Superior temporal gyrus (tissue), 1 donor: ENCODE results near the gene AHCYL2.
"Not testable (repeated sequence)": the region's sequence is repeated elsewhere in the genome, so short reads cannot be mapped to it uniquely, and the experiment has no call there.

Experiments
- DNase-seq: peaks from one replicate; pipeline ENCODE4 v3.0.0-alpha.2; 2016; ENCODE audit errors: extremely low spot score

AHCYL2 gene

GRCh38 chr7:129244220-129244619, 19.4 kb downstream of the AHCYL2 start:
- no peak for DNase-seq

DNA sequence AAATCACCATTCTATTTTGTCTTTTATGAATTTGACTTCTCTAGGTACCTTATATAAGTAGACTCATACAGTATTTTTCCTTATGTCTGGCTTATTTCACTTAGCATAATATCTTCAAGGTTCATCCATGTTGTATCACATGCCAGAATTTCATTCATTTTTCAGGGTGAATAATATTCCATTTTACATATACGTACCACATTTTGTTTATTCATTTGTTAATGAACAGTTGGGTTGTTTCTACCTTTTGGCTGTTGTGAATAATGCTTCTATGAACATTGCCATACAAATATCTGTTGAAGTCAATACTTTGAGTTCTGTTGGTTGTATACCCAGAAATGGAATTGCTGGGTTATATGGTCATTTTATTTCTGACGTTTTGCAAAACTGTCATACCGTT, 20.7 kb downstream of the AHCYL2 start:
- no peak for DNase-seq

DNA sequence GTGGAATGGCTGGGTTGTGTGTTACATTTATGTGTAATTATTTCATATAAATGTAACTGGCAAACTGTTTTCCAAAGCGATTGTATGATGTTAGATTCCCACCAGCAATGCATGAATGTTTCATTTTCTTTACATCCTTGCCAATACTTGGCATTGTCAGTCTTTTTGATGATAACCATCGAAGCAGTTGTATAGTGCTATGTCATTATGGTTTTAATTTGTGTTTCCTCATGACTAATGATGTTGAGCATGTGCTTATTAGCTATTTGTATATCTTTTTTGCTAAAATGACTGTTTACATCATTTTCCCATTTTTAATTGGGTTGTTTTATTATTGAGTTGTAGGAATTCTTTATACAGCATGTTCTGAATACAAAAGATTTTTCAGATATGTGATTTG, 22.3 kb downstream of the AHCYL2 start:
- no peak for DNase-seq

- DNase-seq, result no peak
Measured at GRCh38 chr7:129252128-129252527, 27.3 kb downstream of the AHCYL2 start.

- not testable (repeated sequence) for DNase-seq
Measured at GRCh38 chr7:129252603-129253002, 27.8 kb downstream of the AHCYL2 start.

DNA sequence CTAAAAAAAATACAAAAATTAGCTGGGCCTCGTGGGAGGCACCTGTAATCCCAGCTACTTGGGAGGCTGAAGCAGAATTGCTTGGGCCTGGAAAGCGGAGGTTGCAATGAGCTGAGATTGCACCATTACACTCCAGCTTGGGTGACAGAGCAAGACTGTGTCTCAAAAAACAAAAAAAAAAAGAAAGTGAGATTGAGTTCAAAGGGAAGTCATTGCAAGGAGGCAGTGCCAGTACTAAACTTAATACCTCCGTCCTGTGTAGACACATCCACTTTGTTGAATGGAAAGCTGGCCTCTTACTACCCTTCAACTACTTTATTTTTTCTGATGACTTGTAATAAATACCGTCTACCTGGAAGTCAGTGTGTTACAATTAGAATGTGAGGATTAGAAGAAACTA, 31.0 kb downstream of the AHCYL2 start:
- no peak for DNase-seq

- no peak for DNase-seq
Measured at GRCh38 chr7:129256221-129256620, 31.4 kb downstream of the AHCYL2 start.

DNA sequence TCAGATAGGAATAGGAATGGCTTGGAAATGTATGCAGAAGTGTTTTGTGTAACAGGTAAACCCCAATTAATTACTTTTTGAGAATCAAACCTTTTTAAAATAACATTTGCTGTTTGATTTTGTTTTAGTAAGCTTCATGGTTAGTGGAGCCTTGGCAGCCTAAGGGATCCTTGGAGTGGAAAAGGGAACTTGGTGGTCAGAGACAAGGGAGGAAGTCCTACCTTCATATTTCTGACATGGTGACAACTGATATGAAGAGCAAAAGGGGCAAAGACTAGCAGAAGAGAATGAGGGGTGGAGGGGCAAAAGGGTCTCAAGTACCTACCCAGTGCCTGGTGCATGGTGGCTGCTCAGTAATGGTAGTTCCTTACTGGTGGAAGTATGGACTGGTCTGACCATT, 32.3 kb downstream of the AHCYL2 start:
- DNase-seq, result no peak

- DNase-seq, result peak; percentile 39
Measured at GRCh38 chr7:129258649-129259389, 34.0 kb downstream of the AHCYL2 start.

- DNase-seq, result no peak
Measured at GRCh38 chr7:129262324-129262723, 37.5 kb downstream of the AHCYL2 start.

DNA sequence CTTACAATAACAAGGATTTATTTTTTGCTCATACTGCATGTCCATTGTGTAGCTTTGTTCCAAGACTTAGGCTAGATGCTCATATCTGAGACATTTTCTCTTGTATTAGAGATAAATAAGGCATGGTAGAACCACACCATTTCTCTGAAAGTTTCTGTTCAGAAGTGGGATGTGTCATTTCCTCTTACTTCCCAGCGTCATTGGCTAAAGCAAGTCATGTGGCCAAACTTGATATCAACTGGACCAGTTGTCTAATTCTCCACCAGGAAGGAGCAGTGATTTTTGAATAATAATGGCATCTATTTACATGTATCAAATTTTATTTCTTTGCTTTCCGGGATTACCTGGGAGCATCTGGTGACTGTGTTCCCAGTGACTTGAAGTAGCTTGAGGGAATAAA, 38.3 kb downstream of the AHCYL2 start:
- no peak for DNase-seq

- DNase-seq, result no peak
Measured at GRCh38 chr7:129264534-129264933, 39.7 kb downstream of the AHCYL2 start.

- DNase-seq, result no peak
Measured at GRCh38 chr7:129265328-129265727, 40.5 kb downstream of the AHCYL2 start.

DNA sequence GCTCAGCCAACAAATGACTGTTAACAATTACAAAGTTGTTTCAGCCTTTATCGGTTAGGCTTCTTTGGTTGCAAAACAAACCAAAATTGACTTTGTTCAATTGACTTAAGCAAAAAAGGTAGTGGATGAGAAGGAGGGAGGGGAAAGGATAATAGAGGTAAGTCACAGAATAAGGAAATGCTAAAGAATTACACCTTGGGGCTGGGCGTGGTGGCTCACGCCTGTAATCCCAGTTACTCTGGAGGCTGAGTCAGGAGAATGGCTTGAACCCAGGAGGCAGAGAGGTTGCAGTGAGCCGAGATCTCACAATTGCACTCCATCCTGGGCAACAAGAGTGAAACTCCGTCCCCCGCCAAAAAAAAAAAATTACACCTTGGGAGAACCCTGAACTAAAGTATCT, 41.4 kb downstream of the AHCYL2 start:
- no peak for DNase-seq

DNA sequence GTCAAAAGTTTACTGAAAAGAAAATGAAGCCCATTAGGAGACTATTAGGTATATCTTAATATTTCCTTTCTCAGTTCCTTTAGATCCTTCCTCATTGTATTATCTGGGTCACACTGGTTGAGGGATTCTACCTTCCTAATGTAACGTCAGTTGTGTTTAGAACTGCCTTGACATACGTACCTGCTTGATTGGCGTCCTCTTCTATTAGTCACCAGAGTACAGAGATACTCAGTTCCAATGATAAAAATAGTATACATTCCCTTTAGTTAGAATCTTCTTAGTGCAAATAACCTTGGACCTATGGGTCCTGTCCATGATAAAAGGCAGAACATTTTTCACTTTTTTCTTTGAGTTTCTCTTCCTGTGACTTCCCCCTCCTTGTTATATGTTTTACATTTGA, 45.2 kb downstream of the AHCYL2 start:
- no peak for DNase-seq

DNA sequence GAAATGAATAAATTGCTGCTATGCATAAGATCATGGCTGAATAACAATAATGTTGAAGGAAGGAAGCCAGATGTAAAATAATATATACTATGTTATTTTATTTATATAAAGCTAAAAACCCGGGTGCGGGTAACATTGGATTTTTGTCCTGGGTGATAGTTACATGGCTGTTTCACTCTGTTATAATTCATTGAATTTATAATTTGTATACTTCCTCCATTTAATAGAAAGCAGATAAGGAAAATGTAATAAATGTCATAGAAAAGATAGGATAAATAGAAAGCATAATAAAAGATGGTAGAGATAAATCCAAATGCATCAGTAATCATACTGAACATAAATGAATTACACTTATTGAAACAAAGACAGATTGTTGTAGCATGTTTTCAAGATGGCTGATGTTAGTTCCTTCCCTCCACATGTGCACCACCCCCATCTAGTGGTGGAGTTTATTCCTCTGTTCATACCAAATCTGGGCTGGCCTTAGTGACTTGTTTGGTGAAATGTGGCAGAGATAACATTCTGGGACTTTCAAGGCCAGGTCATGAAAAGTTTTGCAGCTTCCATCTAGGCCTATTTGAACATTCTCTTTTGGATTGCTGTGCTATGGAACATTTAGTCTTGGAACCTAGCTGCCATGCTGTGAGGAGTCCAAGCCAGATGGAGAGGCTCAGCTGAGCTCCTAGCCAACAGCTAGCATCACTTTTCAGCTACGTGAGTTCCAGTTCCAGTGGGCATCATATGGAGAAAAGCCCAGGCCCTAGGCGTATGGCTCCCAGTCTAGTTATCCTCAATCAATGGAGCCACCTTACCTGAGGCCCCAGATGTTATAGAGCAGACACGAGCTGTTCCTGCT, 46.9 kb downstream of the AHCYL2 start:
- peak; percentile 90 for DNase-seq

DNA sequence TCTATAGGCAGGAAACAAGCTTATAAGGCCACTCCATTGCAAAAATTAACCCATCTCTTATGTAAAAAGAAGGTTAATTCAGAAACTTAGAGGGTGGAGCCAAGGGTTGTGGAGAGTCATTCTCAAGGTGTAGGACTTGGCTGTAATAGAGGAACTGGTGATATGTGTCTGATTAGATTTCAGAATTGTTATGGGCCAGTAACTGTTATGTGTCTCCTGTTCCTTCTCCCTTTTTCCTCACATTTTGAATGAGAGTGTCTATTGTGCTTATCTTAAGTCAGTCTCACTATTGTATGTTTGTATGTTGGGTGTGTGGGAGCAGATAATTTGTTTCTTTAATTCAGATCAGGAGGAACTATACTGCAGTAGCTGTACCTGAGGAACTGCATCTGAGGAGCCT, 49.1 kb downstream of the AHCYL2 start:
- no peak for DNase-seq

DNA sequence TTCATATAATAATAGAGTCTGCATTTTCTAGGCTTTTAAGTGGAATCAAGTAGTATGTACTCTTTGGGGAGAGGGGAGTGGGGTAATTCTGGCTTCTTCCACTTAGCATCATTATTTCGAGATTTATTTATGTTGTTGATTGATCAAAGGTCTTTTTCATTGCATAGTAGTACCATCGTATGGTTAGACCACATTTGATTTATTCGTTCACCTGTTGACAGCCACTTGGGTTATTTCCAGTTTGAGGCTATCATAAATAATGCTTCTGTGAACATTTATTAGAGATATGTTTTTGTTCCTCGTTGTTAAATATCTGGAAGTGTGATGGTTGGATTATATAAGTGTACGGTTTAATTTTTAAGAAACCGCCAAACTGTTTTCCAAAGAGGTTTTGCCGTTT, 52.8 kb downstream of the AHCYL2 start:
- no peak for DNase-seq

DNA sequence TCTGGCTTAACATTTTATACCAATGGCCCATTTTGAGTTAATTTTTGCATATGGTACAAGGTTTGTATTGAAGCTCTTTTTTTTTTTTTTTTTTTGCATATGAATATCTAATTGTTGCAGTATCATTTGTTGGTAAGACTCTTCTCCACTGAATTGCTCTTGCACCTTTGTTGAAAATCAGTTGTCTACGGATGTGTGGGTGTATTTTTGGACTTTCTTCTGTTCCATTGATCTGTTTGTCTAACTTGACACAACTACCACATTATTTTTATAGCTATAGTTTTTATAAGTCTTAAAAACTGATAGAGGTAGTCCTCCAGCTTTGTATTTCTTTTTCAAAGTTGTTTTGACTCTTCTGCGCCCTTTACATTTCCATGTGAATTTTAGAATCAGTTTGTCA, 53.9 kb downstream of the AHCYL2 start:
- no peak for DNase-seq

DNA sequence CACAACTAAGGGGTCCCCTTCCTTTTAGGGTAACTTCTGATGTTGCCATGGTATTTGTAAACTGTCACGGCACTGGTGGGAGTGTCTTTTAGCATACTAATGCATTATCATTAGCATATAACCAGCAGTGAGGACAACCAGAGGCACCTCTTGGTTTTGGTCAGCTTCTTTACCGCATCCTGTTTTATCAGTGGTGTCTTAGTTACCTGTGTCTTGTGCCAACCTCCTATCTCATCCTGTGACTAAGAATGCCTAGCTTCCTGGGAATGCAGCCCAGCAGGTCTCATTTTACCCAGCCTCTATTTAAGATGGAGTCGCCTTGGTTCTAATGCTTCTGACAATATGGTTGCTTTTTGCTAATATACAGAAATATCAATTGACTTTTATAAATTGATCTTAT, 54.9 kb downstream of the AHCYL2 start:
- DNase-seq, result no peak

DNA sequence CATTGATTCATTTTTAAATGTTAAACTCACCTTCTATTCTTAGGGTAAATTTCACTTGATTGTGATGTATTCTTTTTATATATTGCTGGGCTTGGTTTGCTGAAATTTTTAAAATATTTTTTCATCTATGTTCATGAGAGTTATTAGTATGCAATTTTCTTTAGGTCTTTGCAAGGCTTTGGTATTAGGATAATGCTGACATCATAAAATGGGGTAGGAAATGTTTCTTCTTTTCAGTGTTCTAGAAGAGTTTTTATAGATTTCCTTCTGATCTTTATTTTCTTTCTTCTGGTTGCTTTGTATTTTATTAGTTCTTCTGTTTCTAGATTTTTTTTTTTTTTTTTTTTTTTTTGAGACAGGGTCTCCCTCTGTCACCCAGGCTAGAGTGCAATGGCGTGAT, 56.3 kb downstream of the AHCYL2 start:
- no peak for DNase-seq

GRCh38 chr7:129282865-129283264, 58.0 kb downstream of the AHCYL2 start:
- DNase-seq, result no peak

GRCh38 chr7:129283936-129284335, 59.1 kb downstream of the AHCYL2 start:
- no peak for DNase-seq
